Stimulated activated CD4-positive, alpha-beta T cell treated with anti-CD3 and anti-CD28 coated beads, Interleukin-2, amount 100 ng/mL, for 4 hours (primary cell): ENCODE results near the gene C7orf33.

Source experiments
- DNase-seq: peaks from one replicate; pipeline ENCODE4 v3.0.0-alpha.2; 2020; ENCODE audit warnings: low read depth

The C7orf33 gene

DNA sequence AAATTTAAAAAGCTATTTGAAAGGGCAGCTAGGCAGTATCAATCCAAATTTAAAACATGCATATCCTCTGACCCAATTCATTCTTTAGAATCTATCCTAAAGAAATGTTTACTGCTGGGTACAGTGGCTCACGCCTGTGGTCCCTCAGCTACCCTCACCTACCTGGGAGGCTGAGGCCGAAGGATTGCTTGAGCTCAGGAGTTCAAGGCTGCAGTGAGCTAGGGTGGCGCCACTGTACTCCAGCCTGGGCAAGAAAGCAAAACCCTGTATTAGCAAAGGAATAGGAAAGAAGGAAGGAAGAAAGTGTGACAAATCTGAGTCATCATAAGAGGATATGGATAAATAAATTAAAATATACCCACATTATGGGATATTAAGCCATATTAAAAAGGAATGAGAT is 36.3 kb downstream of the C7orf33 start:
- DNase-seq = no peak

GRCh38 chr7:148628011-148628410 is 37.4 kb downstream of the C7orf33 start:
- no peak for DNase-seq

DNA sequence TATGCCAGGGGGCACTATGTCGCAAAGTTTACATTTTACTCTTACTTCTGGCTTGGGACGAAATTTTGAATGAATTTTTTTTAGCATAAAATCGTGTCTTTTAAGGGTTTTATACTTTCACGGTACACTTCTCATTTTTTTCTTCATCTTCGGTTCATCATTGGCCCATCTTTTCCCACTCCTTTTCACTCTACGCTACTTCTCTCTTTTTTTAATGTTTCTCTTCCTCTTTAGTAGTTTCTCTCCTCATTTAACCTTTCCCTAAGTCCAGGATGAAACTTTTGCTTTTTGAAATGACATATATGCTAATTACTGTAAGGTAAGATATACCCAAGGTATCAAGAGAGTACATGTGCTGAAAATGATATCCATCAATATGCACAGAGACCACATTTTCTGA is 39.5 kb downstream of the C7orf33 start:
- no peak for DNase-seq

DNA sequence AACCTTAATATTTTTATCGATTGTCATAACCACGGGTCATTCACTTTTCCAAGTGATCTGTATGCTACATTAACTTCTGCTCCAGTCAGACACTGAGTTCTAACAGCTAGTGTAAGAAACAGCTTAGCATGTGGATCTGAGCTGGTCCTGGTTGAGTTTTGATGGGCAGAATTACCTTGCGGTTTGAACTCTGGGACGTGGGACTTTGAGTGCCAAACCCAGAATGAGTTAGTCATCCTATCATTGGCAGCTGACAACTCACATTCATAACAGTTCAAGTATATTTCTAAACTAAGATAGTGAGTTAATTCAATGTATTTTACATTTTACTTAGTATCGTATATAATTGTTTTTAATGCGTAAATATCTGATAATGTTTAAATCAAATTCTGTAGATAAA is 43.2 kb downstream of the C7orf33 start:
- DNase-seq = no peak

DNA sequence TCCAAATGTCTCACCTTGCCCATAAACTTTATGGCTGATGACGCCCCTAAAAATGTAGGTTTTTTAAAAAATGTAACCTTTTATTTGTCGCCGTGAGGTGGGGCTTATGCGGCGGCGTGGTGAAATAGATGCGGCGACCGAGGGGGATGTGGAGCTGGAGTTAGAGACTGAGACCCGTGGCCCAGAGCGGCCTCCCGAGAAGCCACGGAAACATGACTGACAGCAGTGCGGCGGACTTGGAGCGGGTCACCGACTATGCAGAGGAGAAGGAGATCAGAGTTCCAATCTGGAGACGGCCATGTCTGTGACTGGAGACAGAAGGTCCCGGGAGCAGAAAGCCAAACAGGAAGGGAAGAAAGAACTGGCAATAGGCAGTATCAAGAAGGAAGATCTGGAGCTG is 46.5 kb downstream of the C7orf33 start:
- no peak for DNase-seq

DNA sequence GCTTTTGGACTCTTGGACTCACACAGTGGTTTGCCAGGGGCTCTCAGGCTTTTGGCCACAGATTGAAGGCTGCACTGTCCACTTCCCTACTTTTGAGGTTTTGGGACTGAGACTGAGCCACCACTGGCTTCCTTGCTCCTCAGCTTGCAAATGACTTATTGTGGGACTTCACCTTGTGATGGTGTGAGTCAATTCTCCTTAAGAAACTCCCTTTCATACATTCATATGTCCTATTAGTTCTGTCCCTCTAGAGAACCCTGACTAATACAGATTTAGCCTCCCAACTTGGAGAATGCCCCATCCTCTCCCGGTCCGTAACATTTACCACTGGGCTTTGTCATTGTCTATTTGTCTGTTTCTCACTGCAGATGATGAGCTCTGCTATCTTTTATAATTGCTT is 55.3 kb downstream of the C7orf33 start:
- DNase-seq = no peak

GRCh38 chr7:148650232-148650858 is 59.8 kb downstream of the C7orf33 start:
- DNase-seq = no peak

GRCh38 chr7:148652773-148653172 is 62.2 kb downstream of the C7orf33 start:
- DNase-seq = no peak

DNA sequence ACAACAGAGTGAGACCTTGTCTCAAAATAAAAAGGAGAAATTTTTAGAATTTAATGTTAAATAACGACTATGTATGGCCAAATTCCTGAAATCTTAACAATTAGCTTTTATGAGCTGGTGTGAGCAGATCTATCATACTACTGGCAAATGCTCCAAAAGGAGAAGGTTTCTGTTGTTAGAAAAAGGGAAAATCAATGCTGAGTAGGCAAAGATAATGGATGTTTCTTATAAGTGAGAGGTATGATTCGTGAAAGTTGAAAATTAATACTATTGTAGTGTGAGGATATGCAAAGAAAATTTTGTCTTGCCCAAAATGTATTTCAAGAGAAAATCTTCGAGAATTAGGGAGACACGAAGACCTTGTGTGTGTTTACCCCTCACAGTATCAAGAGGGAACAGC is 67.4 kb downstream of the C7orf33 start:
- no peak for DNase-seq

- no peak for DNase-seq
These were observed 70.9 kb downstream of the C7orf33 start for GRCh38 chr7:148661471-148661870.

DNA sequence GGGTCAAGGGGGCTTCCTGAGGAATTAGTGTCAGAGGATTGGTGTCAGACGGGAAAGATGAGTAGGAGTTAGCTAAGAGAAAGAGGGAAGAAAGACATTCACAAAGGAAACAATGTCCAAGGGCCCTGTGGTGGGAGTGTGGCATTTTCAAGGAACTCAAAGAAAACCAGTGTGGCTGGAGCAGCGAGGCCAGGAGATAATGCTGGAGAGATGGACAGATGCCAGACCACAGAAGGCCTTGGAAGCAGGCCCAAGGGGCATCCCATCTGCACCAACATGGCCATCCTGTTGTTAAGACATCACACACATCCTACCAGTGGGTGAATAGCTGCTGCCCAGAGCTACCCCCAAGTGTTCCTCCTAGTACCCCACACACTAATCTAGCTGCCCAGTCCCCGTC is 72.1 kb downstream of the C7orf33 start:
- no peak for DNase-seq

DNA sequence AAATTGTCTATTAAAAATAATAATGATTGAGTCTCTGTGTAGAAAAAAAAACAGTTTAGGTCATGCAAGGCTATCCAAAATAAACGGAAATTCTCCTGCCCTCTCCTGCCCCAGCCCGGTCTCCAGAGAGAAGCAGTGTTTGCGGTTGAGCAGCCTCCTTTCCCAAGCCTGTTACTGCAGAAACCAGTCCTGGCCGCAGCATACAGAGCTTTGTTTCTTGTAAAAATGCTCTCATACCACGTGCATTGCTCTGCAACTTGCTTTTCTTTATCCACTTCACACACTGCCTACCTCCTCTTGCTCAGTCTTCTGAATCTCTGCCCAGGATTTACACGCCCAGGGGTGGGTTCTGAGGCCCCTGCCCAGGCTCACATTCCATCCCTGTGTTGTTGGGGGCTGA is 73.8 kb downstream of the C7orf33 start:
- no peak for DNase-seq

GRCh38 chr7:148665221-148665620 is 74.7 kb downstream of the C7orf33 start:
- no peak for DNase-seq
